ENCODE results near the gene MIEF1. TPM values are rescaled to one million over a fixed set of nuclear protein-coding genes. Genes with fewer than 3 reads are reported as not detected.

The MIEF1 gene
- total RNA-seq, 4 donors from 2014 or later = 16.5 to 51.0 (median 41.3) TPM

DNA sequence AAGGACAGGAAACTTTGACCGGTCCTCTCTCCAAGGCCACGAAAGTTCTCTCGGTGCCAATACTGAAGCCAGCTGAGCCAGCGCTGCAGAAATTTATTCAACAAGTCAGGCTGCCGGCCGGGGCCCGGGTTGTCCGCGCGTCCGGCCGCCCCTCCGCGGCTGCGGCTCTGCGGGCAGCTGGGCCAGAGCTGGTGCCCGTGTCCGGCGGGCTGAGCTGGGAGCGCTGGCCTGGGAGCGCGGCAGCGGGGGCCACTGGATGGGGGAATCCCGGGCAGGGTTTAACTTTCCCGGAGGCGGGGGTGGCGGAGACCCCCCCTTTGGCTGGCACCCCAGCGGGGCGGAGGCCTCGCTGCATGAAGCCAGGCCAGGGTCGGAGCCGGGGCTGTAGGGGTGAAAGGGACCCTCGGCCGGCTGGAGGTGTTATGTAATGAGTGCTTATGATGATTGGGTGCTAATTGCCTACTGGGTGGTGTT, 56.2 kb downstream of the MIEF1 start:
- H3K4me3 ChIP-seq = peak overlapping the region in 2 of 4 donors; percentile 6 to 39
- H3K9me3 ChIP-seq = peaks cover 0 to 3% (median 0%) of the 10 kb centered on the region in 4 donors
- H3K27ac ChIP-seq = no peak overlapping the region
- no peaks in the 10 kb centered on the region for H3K36me3 ChIP-seq
- peaks cover 0 to 24% of the 10 kb centered on the region in 2 donors for H3K27me3 ChIP-seq
- no peak for DNase-seq
- H3K4me1 ChIP-seq = peaks cover 0 to 16% (median 3%) of the 10 kb centered on the region in 4 donors
- TF ChIP-seq, protein P1, sequence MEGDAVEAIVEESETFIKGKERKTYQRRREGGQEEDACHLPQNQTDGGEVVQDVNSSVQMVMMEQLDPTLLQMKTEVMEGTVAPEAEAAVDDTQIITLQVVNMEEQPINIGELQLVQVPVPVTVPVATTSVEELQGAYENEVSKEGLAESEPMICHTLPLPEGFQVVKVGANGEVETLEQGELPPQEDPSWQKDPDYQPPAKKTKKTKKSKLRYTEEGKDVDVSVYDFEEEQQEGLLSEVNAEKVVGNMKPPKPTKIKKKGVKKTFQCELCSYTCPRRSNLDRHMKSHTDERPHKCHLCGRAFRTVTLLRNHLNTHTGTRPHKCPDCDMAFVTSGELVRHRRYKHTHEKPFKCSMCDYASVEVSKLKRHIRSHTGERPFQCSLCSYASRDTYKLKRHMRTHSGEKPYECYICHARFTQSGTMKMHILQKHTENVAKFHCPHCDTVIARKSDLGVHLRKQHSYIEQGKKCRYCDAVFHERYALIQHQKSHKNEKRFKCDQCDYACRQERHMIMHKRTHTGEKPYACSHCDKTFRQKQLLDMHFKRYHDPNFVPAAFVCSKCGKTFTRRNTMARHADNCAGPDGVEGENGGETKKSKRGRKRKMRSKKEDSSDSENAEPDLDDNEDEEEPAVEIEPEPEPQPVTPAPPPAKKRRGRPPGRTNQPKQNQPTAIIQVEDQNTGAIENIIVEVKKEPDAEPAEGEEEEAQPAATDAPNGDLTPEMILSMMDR (IDR thresholded peaks at IDR 0.05) = no peak
- TF ChIP-seq POLR2A (IDR thresholded peaks at IDR 0.05) = no peak

DNA sequence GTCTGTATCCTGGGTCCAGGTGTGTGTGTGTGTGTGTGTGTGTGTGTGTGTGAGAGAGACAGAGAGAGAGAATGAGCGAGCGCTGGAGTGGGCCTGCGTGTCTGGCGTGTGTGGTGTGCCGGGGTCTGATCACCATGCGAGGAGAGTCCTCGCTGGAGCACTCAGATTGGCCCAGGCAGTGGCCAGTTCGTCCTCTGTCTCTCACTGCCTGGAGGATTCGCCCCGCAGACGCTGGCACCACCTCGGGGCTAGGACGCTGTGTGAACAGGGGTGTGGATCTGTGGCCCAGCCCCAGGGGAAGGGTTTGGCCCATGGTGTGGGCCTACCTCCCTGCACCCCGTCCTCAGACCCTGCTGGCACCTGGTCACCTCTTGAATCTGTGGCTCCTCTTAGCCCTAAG, 56.9 kb downstream of the MIEF1 start:
- peaks cover 0 to 16% (median 3%) of the 10 kb centered on the region in 4 donors for H3K4me1 ChIP-seq
- no peak overlapping the region for H3K4me3 ChIP-seq
- H3K9me3 ChIP-seq = peaks cover 0 to 3% (median 0%) of the 10 kb centered on the region in 4 donors
- peaks cover 0 to 24% of the 10 kb centered on the region in 2 donors for H3K27me3 ChIP-seq
- no peak overlapping the region for H3K27ac ChIP-seq
- no peaks in the 10 kb centered on the region for H3K36me3 ChIP-seq
- no peak for DNase-seq
- no peak for TF ChIP-seq POLR2A (IDR thresholded peaks at IDR 0.05)
- TF ChIP-seq, protein P1 (IDR thresholded peaks at IDR 0.05) = no peak

DNA sequence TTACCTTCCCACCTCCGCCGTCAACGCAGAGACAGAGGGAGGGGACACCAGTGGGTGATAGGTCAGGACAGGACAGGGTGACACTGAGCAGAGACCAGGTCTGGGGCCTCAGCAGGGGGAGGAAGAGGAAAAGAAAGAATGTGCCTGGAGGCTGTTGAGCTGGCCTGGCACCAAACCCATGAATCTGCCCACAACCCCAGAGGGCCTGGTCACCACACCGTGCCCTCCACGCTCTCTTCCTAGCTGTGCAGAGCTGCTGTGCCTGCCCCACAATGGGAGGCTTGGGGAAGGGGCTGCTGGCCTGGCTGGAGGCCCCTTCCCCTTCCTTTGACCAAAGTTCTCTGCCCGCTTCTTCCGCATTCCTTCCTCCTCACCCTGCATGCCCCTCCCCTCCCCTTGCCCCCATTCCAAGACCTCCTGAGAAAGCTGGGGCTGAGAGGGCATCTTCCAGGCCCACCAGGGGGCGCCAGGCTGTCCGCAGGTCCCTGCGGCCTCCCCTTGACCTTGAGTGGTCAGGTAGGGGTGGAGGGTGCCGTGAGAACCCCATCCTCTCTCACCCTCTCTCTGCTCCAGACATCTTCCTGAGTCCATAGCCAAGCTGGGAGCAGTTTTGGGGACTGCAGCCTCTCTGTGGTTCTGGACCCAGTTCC, 57.5 kb downstream of the MIEF1 start:
- Histone ChIP-seq H3K36me3 (no peaks in the 10 kb centered on the region), H3K27me3 (peaks cover 0 to 24% of the 10 kb centered on the region in 2 donors)
- DNase-seq = no peak

DNA sequence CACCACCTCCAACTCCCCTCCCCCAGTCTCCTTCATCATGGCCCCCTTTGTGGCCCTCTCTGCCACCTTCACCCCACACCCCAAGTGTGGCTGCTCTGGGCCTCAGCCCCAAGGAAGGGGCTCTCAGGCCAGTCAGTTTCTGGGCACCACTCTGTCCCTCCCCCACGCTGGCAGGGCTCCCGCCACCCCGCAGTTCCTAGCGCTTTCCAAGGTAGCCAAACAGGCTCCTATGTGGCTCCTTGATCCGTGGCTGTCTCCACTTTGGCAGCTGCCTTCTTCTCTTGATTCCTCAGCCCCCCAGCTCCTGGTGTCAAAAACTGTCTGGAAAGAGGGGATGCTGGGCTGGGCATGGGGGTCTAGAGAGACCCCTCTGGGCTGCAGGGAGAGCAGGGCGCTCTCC, 58.0 kb downstream of the MIEF1 start:
- H3K9me3 ChIP-seq = peaks cover 0 to 3% (median 0%) of the 10 kb centered on the region in 4 donors
- TF ChIP-seq POLR2A (IDR thresholded peaks at IDR 0.05) = no peak
- TF ChIP-seq, protein P1 (IDR thresholded peaks at IDR 0.05) = no peak
- H3K27me3 ChIP-seq = peaks cover 0 to 24% of the 10 kb centered on the region in 2 donors
- no peak for DNase-seq
- H3K4me3 ChIP-seq = no peak overlapping the region
- no peaks in the 10 kb centered on the region for H3K36me3 ChIP-seq
- no peak overlapping the region for H3K27ac ChIP-seq
- peaks cover 0 to 16% (median 3%) of the 10 kb centered on the region in 4 donors for H3K4me1 ChIP-seq

More for the DNA sequence above, 57.5 kb downstream of the MIEF1 start:
- Histone ChIP-seq H3K4me3 (no peak overlapping the region), H3K4me1 (peaks cover 0 to 16% (median 3%) of the 10 kb centered on the region in 4 donors), H3K27ac (no peak overlapping the region), H3K9me3 (peaks cover 0 to 3% (median 0%) of the 10 kb centered on the region in 4 donors)
- TF ChIP-seq, protein P1 (IDR thresholded peaks at IDR 0.05) = peak in 3 of 6 experiments; percentile 31 to 33 (median 32)
- no peak for TF ChIP-seq POLR2A (IDR thresholded peaks at IDR 0.05)

DNA sequence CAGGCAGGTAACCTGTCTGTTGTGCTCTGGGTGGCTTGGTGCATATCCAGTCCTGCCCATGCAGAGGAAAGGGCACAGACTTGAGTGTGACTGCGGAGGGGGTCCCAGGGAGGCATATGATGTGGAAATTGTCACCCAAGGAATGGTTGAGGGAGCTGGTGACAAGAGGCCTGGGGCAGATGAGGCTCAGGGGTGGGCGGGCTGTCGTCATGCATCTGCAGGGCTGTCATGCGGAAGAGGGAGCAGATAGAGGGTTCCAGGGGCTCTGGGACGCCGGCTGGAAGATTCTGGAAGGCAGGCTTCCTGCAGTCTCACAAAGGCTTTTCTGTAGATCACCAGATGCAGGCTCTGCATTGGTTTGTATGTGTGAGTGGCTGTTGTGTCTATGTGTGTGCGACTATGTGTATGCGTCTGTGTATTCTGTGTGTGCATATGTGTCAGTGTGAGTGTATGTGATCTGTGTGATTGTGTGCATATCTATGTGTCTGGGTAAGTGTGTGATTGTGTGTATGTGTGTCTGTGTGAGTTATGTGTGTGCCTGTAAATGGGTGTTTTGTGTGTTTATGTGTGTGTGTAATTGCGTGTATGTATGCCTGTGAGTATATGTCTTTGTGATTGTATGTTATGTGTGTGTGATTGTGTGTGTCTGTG, 60.9 kb downstream of the MIEF1 start:
- TF ChIP-seq, protein P1 (IDR thresholded peaks at IDR 0.05) = no peak
- no peak for TF ChIP-seq POLR2A (IDR thresholded peaks at IDR 0.05)
- no peak for DNase-seq
- peaks cover 0 to 3% (median 0%) of the 10 kb centered on the region in 4 donors for H3K9me3 ChIP-seq
- H3K36me3 ChIP-seq = no peaks in the 10 kb centered on the region
- peaks cover 0 to 8% of the 10 kb centered on the region in 2 donors for H3K27me3 ChIP-seq
- H3K27ac ChIP-seq = no peak overlapping the region
- H3K4me3 ChIP-seq = no peak overlapping the region
- H3K4me1 ChIP-seq = peaks cover 0 to 10% (median 4%) of the 10 kb centered on the region in 4 donors
